Activated CD8-positive, alpha-beta T cell treated with anti-CD3 and anti-CD28 coated beads for 36 hours (primary cell): Measurements from ENCODE around the gene NTRK1. TPM values are rescaled to one million over a fixed set of nuclear protein-coding genes. Genes with fewer than 3 reads are reported as not detected.

Experiments
- ATAC-seq: fragments of 200-7000 bp; cut with Tn5 transposase; one replicate; pipeline ENCODE4 v1.10.0; 2021; ENCODE audit warnings: mild to moderate bottlenecking, moderate library complexity
- CTCF ChIA-PET: fragments of 350-600 bp; sonication (Branson Sonifier 250); formaldehyde crosslinking; loops from one replicate; lab custom pipeline; 2021; ENCODE audit warnings: antibody characterized with exemption; lab: Charles Lee
- POLR2A ChIA-PET: fragments of 350-600 bp; sonication (Branson Sonifier 250); formaldehyde crosslinking; loops from one replicate; lab custom pipeline; 2021; ENCODE audit warnings: antibody characterized with exemption; lab: Charles Lee
- DNase-seq: peaks from one replicate; pipeline ENCODE4 v3.0.0-alpha.2; 2020
- H3K27ac Mint-ChIP-seq: one replicate; pipeline ENCODE4 v1.8.0; 2021; ENCODE audit warnings: mild to moderate bottlenecking, mixed read lengths
- H3K27me3 Mint-ChIP-seq: one replicate; pipeline ENCODE4 v1.8.0; 2021; ENCODE audit warnings: mixed read lengths
- H3K36me3 Mint-ChIP-seq: one replicate; pipeline ENCODE4 v1.8.0; 2021; ENCODE audit warnings: low read depth, mixed read lengths
- H3K4me1 Mint-ChIP-seq: one replicate; pipeline ENCODE4 v1.8.0; 2021; ENCODE audit warnings: low read depth, mixed read lengths
- H3K4me3 Mint-ChIP-seq: one replicate; pipeline ENCODE4 v1.8.0; 2021; ENCODE audit warnings: mild to moderate bottlenecking, moderate library complexity, mixed read lengths
- H3K9me3 Mint-ChIP-seq: one replicate; pipeline ENCODE4 v1.8.0; 2021; ENCODE audit warnings: mixed read lengths
- CTCF ChIP-seq: fragments of 200-600 bp; IDR thresholded peaks from one replicate; pipeline ENCODE4 v1.8.0; 2022; ENCODE audit warnings: antibody characterized with exemption, mild to moderate bottlenecking
- intact Hi-C: fragments of 100-400 bp; cut with micrococcal nuclease; formaldehyde crosslinking; loops from one replicate; pipeline ENCODE4 v1.10.0; 2022
- total RNA-seq, 2 experiments: library from RNA; stranded (reverse); gene quantifications; one replicate each; pipeline ENCODE4 v1.2.3, GENCODE V29; 2021

The NTRK1 gene
- total RNA-seq, 2 experiments from 2014 or later = 23.5 to 25.9 TPM

GRCh38 chr1:156922986-156923669, 62.5 kb downstream of the NTRK1 start:
- POLR2A ChIA-PET = interaction anchor here (1.6 kb wide), 1 partner anchor 10 kb away, joined by 4 read pairs; no protein-coding TSS in a partner anchor
- intact Hi-C loops = no loop called here
- no peak for TF ChIP-seq CTCF
- Mint-ChIP-seq H3K4me3 (no peak overlapping the region), H3K4me1 (peaks cover 33% of the 10 kb centered on the region), H3K27ac (no peak overlapping the region), H3K27me3 (peaks cover 87% of the 10 kb centered on the region), H3K36me3 (no peaks in the 10 kb centered on the region), H3K9me3 (no peaks in the 10 kb centered on the region)
- CTCF ChIA-PET = interaction anchor here (0.9 to 7.3 kb wide), 12 partner anchors 9 to 247 kb away, joined by 3 to 94 read pairs (median 4); partner anchors contain the start of genes NTRK1 and PEAR1
- ATAC-seq (no peak), DNase-seq (no peak)

- DNase-seq (no peak), ATAC-seq (no peak)
- peaks cover 87% of the 10 kb centered on the region for H3K27me3 Mint-ChIP-seq
- no peak for TF ChIP-seq CTCF
- intact Hi-C loops = no loop called here
- no peaks in the 10 kb centered on the region for H3K9me3 Mint-ChIP-seq
- H3K4me3 Mint-ChIP-seq = no peak overlapping the region
- H3K27ac Mint-ChIP-seq = no peak overlapping the region
- peaks cover 33% of the 10 kb centered on the region for H3K4me1 Mint-ChIP-seq
- ChIA-PET CTCF (interaction anchor here (0.7 to 7.3 kb wide), 10 partner anchors 13 to 305 kb away, joined by 3 to 94 read pairs (median 3); partner anchors contain the start of genes NTRK1 and PEAR1), POLR2A (interaction anchor here (1.6 kb wide), 1 partner anchor 11 kb away, joined by 4 read pairs; no protein-coding TSS in a partner anchor)
- H3K36me3 Mint-ChIP-seq = no peaks in the 10 kb centered on the region
Measured at GRCh38 chr1:156923670-156924477, 63.2 kb downstream of the NTRK1 start.

GRCh38 chr1:156924478-156925153, 64.0 kb downstream of the NTRK1 start:
- Mint-ChIP-seq H3K27ac (no peak overlapping the region), H3K9me3 (no peaks in the 10 kb centered on the region), H3K27me3 (peaks cover 91% of the 10 kb centered on the region), H3K4me1 (peaks cover 33% of the 10 kb centered on the region), H3K36me3 (no peaks in the 10 kb centered on the region), H3K4me3 (no peak overlapping the region)
- CTCF ChIA-PET = interaction anchor here (0.7 to 7.3 kb wide), 11 partner anchors 13 to 306 kb away, joined by 3 to 94 read pairs (median 3); partner anchors contain the start of genes NTRK1 and PEAR1
- intact Hi-C loops = loop anchor here (5.0 kb wide), 1 partner anchor 32 kb away; the partner anchor contains the start of gene PEAR1
- no peak for ATAC-seq
- no peak for TF ChIP-seq CTCF
- POLR2A ChIA-PET = interaction anchor here (1.6 kb wide), 1 partner anchor 11 kb away, joined by 4 read pairs; no protein-coding TSS in a partner anchor
- DNase-seq = no peak

- Mint-ChIP-seq H3K27me3 (peaks cover 87% of the 10 kb centered on the region), H3K9me3 (no peaks in the 10 kb centered on the region), H3K36me3 (no peaks in the 10 kb centered on the region), H3K27ac (no peak overlapping the region), H3K4me3 (no peak overlapping the region), H3K4me1 (peaks cover 30% of the 10 kb centered on the region)
- intact Hi-C loops = loop anchor here (5.0 kb wide), 1 partner anchor 33 kb away; the partner anchor contains the start of gene PEAR1
- no peak for TF ChIP-seq CTCF
- POLR2A ChIA-PET = no interaction called here
- CTCF ChIA-PET = interaction anchor here (0.6 to 7.3 kb wide), 10 partner anchors 13 to 307 kb away, joined by 3 to 94 read pairs (median 3); partner anchors contain the start of genes NTRK1 and PEAR1
- DNase-seq (no peak), ATAC-seq (no peak)
Measured at GRCh38 chr1:156925154-156926010, 64.7 kb downstream of the NTRK1 start.
